ENCODE results near the gene TMEM170A.

The TMEM170A gene

GRCh38 chr16:75406943-75407342, 57.5 kb downstream of the TMEM170A start:
- no peak for DNase-seq

DNA sequence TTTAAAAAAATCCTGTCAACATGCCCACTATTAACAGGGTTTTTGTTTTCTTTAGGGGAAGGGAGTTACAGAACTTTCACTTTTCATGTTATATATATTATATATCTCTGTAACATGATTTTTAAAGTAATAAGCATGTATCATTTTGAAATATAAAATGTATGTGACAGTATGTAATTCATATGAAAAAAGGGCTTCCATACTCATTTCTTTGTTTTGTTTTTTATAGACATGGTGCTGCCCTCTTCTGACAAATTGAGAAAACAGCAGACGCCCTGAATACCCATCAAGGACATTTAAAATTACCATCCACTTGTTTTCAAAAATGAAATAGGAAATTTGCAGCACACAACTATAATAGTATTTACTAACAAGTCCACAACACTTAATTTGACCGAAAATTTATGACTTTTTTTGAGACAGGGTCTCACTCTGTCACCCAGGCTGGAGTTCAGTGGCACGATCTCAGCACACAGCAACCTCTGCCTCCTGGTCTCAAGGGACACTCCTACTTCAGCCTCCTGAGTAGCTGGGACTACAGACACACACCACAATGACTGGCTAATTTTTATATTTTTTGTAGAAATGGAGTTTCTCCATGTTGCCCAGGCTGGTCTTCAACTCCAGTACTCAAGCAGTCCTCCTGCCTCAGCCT, 61.5 kb downstream of the TMEM170A start:
- DNase-seq: no peak

DNA sequence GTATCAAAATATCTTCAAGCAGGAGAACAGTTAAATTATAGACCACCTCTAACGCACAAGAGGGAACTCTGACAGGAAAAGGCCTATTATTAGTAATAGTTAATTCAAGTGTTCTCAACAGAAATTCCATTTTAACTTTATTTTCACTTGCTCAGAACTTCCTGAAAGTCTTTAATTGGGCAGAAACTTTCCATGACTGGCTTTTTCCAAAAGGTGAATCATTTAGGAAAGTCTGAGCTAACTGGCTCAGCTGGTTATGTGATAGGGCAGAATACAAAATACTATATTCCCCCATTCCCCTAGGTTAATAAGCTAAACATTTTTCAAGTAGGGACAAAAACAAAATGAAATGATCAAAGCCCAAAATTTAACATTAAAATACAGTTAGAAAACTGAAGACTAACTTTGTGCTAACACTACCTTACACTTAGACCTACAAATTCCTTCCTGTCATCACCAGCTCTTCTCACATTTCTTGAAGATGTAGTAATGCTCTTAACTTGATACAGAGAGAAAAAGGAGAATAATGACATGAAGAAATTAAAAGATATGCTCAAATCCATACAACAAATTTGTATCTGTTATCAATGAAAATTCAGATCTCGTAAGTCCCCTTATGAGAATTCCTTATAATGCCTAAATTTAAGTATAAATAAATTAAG, 62.2 kb downstream of the TMEM170A start:
- DNase-seq: no peak

DNA sequence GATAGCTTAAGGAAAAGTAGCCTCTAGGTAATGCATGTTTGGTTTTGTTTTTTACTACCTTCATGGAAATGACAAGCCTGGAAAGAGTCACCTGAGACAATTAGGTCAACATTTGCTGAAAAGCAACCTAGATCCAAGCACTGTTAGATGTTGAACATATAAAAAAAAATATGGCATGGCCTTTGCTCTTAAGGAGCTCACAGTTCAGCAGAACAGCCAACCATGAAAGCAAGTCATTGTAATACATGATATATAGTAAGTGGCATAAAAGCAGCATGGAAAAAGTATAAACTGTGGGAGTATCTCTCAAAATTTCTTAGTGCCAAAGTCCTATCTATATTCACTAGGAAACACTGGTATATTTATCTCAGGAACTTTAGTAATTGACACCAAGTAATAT, 62.8 kb downstream of the TMEM170A start:
- DNase-seq: no peak

DNA sequence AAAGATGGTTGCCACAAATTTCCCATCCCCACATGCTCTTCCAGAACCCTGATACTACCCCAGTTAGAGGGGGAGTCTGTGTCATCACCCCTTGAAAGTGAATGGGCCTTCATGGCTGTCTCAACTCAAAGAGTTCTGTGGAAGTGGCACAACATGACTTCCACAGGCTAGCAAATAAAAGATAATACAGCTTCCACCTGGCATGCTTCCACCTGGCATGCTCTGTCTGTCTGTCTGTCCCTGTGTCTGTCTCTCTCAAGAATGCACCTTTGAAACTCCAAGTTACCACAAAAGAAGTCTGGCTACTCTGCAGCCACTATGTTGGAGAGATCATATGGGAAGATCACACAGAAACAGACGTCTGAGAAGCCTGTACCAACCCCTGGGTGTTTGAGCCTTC, 66.2 kb downstream of the TMEM170A start:
- DNase-seq: no peak

DNA sequence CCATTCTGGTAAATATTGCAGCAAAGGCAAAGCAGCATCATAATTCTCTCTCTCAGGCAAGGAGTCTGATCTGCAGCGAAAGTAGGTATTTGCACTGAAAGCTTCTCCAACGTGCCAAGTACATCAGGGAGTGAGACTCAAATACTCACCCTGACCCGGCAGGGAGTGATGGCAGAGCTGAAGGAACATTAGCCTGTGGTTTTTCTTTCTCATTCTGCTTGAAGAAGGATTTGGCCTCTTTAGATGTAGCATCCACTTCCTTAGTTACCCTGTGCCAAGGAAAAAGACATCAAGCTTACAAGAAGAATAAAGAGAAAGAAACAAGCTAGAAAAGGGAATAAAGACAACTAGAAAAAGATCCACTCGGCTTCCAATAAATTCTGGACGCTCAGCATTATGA, 69.5 kb downstream of the TMEM170A start:
- DNase-seq: no peak
